ENCODE measurements around the gene NRIP1.
"Not testable (repeated sequence)": the region's sequence is repeated elsewhere in the genome, so short reads cannot be mapped to it uniquely, and the experiment has no call there.

NRIP1 gene

GRCh38 chr21:15036189-15036588 lies 28.6 kb downstream of the NRIP1 start:
- no peak for DNase-seq

GRCh38 chr21:15034126-15034853 lies 30.5 kb downstream of the NRIP1 start:
- no peak for DNase-seq

GRCh38 chr21:15031790-15032357 lies 32.9 kb downstream of the NRIP1 start:
- DNase-seq: no peak

- DNase-seq: not testable (repeated sequence)
Measured at GRCh38 chr21:15031362-15031761, 33.4 kb downstream of the NRIP1 start.

DNA sequence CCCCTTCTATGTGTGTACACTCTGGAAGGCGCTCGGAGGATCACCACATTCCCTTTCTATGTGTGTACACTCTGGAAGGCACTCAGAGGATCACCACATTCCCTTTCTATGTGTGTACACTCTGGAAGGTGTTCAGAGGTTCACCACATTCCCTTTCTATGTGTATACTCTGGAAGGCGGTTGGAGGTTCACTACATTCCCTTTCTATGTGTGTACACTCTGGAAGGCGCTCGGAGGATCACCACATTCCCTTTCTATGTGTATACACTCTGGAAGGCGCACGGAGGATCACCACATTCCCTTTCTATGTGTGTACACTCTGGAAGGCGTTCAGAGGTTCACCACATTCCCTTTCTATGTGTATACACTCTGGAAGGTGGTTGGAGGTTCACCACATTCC lies 33.9 kb downstream of the NRIP1 start:
- not testable (repeated sequence) for DNase-seq

- DNase-seq: no peak
Measured at GRCh38 chr21:15029077-15029476, 35.7 kb downstream of the NRIP1 start.

- no peak for DNase-seq
Measured at GRCh38 chr21:15028186-15028585, 36.6 kb downstream of the NRIP1 start.

DNA sequence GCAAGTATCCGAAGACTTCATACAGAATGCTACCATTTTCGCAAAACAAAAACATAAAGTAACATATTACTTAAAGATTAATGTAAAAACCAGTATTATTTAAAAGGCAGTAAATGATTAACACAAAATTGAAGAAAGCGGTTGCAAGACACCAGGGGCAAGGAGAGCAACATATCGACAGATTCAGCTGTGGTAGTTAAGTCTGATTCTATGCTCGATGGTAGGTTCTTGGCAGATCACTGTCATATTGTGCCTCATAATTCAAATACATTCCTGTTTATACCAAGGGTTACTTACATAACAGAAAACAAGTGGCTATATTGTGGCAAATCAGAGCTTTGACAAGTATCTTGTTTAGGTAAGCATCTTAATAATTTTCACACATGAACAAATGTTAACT lies 37.7 kb downstream of the NRIP1 start:
- no peak for DNase-seq

- DNase-seq: no peak
Measured at GRCh38 chr21:15026370-15026769, 38.4 kb downstream of the NRIP1 start.

DNA sequence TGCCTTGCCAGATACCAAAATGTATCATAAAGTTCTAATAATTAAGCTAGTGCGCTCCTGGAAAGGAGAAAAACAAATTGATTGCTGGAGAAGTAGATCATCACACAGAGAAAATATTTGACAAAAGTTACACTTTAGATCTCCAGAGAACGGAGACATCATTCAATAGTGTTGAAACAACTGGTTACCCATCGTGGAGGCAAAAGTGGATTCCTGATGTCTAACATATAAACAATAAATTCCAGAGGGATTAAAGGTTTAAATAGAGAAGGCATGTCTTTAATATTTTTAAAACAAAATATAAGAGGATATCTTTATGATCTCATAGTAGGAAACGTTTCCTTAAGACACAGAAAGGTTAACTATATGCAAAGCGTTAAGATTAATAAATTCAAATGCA lies 41.0 kb downstream of the NRIP1 start:
- DNase-seq: no peak

DNA sequence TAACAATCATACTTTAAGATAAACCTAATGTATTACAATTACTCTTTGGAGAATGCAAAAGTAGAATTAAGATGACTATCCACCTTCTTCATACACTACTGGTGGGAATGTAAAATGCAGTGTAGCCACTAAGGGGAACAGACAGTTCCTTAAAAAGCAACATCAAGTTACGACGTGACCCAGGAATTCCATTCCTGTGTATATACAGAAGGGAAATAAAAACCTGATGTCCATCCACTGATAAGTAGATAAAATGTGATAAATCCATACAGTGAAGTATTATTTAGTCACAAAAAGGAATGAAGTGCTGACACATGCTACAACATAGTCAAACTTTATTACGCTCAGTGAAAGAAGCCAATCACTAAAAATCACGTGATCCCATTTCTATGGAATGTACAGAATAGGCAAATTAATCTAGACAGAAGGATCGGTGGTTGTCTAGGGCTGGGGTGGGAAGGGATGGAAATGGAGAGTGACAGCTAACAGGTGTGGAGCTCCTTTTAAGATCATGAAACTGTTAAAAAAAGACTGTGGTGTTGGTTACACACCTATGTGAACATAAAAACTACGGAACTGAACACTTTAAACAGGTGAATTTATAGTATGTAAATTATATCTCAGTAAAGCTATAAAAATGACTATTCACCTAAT lies 42.1 kb downstream of the NRIP1 start:
- no peak for DNase-seq

DNA sequence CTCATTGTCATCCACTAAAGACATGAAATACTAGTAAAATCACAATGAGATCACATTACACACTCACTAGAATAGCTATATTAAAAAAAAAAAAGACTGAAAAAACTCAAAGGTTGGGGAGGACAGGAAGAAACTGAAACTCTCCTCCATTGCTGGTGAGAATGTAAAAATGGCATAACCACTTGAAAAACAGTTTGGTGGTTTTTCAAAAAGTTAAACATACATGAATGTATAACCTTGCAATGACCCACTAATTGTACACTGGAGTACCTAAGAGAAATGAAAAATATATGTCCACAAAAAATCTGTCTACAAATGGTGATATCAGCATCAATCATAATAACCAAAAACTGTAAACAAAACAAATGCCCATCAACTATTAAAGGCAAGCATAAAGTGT lies 44.0 kb downstream of the NRIP1 start:
- no peak for DNase-seq

DNA sequence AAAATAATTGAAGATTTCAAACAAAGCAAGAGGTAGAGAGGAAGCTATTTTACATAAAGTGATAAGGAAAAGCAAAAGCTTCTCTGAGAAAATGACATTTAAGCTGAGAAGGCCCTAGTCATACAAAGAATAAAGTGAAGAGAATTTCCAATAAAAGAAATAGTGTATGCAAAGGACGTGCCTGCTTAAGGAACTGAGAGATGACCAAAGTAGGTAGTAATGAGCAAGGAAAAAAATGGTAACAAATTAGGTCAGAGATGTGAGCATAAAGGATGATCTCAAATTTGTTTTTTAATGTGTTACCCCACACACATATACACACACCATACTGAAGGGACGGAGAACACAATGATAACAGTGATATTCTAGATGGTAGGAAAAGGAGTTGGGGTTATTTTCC lies 46.4 kb downstream of the NRIP1 start:
- no peak for DNase-seq

GRCh38 chr21:15015622-15016471 lies 49.0 kb downstream of the NRIP1 start:
- DNase-seq: no peak

- DNase-seq: no peak
Measured at GRCh38 chr21:15014221-15014620, 50.6 kb downstream of the NRIP1 start.

- DNase-seq: no peak
Measured at GRCh38 chr21:15011967-15012366, 52.8 kb downstream of the NRIP1 start.

- no peak for DNase-seq
Measured at GRCh38 chr21:15010645-15011044, 54.2 kb downstream of the NRIP1 start.

DNA sequence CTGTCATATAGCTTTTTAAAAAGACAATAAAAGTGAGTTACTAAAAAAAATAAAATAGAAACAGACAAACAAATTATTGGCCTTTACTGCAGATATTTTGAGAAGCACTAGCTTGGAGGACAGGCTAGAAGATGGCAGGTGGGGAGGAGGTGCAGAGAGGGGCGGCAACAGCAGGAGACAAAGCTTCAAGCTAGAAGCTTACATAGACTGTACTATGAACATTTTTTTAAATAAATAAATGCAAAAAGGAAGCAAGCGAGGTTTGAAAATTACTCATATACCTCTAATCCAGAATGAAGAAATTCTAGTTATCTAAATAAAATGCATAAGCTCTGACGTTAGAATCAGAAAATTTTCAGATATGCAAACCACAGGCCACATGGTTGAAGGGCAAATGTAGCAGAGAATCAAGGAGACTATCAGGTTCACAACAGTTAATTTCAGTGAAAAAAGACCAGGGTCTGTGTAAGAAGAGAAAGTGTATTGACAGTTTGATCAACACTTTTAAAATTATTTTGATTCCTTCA lies 54.9 kb downstream of the NRIP1 start:
- no peak for DNase-seq

- DNase-seq: no peak
Measured at GRCh38 chr21:15007716-15008296, 57.0 kb downstream of the NRIP1 start.

DNA sequence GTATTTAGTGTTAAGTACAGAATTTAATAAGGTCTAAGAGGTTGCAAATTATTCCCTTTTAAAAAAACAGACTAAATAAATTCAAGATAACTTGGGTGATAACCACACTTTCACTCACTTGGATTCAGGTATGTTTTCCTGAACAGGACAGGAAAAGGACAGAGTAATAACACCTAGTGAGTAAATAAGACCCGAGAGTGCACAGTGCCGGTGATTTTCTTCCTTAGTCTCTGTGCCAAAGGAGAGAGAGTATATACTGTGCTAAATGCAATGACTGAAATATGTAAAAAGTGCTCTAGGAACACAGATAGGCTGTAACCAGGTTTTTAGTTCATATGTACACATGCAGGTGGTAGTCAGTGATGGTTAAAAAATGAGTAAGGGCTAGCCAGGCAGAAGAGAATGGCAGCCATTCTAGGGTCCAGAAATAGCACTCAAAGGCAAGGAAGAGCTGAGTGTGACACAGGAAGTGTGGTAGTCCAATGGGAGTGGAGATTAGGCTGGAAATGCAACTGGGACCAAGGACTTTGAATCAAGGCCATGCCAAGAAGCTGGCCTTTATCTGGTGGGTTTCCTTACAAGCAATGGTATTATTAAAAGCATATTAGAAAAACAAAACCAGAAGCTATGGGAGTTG lies 58.1 kb downstream of the NRIP1 start:
- DNase-seq: no peak

DNA sequence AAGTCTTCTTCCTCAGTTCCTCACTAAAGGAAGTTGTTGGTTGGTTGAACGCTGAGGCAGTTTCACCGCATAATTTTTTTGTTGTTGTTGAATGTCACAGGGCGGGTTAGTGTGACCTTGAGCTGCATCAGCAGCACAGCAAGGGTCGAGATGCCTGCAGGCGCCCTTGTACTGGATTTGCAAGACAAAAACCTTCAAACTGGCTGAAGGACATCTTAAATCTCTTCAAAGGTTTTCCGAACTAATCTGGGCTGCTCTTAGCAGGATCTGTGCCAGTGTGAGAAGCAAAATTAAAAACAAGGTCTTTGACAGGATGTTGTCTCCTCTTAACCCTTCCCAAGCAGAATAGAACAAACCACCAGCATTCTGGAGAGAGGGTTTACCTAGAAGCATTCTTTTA lies 59.4 kb downstream of the NRIP1 start:
- DNase-seq: no peak

GRCh38 chr21:15004721-15005370 lies 60.0 kb downstream of the NRIP1 start:
- DNase-seq: no peak

Measured in DMS153 (cell line).